ENCODE measurements around the gene ZBED4. TPM values are rescaled to one million over a fixed set of nuclear protein-coding genes. Genes with fewer than 3 reads are reported as not detected.

ZBED4 gene
- total and polyA plus RNA-seq, 2 donors (not counting 1 experiment from before 2014, with no cell fraction given): 3.5 to 6.3 TPM

DNA sequence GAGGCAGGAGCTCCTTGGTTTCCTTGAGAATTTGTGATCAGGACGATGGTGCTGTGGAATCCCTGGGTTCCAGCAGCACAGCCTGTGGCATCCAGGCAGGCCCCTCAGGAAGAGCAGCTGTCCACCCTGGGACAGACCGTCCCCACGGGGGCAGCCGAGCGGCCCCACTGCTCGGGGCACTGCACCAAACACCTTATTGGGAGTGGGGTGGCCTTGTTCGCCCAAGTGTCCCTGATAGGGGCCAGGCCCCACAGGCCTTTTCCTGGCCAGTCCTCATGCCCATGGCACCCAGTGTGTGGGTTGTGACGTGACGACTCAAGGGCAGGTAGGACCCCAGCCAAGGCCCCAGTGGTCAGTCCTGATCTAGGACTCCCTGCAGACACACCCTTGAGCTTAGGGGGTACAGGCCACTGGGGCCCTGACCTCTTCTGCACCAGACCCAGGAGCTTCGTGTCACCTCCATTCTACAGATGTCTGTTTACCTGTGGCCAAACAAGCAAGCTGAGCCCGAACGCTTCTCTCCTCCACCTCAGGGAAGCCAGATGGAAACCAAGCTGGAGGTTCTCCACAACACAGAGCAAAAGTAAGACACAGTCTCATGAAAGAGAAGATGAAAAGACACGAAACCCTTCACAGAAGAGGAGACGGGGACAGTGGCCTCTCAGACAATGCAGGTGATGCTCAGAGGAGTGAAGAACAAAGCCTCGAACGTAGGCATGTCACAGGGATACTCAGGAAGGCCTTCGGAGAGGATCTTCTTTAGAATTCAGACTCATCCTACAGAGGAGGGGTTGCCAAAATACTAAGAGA, 24.4 kb upstream of the ZBED4 start:
- no peak overlapping the region for H3K9ac ChIP-seq (ENCODE audit: insufficient read depth, low read length)
- DNase-seq (ENCODE audit: low read depth in 2 of 2): no peak
- H4K20me1 ChIP-seq (ENCODE audit: control insufficient read depth, extremely low read depth, insufficient read depth, low read length): peaks cover 2% of the 10 kb centered on the region

DNA sequence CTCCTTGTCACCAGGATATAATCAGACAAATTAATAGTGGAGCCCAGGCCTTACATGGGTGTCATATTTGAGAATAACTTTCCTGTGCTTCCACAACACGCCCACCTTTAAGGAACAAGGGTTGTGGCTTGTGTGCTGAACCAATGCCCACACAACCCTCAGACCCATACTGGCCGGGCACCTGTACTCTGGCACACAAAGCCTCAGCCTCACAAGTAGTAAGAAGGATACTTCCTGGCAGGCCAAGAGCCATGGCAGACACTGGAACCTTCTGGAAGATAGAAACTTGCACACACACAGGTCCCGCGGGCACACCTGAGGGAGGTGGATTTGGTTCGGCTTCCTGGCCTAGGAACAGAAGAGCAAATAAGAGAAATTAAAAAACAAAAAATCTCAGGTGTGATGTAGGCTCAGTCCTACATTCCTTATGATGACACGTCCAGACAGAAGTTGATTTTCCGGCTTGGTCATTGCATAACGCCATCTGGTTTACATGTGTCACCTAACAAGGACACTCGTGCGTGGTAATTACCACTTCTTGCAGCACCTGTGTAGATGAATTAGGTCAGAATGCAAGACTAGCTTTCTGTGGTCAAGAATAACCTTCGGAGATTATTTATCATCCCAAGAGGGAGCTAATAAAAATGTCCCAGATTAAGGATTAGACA, 20.2 kb upstream of the ZBED4 start:
- no peak for TF ChIP-seq EZH2 (IDR thresholded peaks at IDR 0.05; ENCODE audit: low read length, missing control alignments)
- TF ChIP-seq, protein P1, sequence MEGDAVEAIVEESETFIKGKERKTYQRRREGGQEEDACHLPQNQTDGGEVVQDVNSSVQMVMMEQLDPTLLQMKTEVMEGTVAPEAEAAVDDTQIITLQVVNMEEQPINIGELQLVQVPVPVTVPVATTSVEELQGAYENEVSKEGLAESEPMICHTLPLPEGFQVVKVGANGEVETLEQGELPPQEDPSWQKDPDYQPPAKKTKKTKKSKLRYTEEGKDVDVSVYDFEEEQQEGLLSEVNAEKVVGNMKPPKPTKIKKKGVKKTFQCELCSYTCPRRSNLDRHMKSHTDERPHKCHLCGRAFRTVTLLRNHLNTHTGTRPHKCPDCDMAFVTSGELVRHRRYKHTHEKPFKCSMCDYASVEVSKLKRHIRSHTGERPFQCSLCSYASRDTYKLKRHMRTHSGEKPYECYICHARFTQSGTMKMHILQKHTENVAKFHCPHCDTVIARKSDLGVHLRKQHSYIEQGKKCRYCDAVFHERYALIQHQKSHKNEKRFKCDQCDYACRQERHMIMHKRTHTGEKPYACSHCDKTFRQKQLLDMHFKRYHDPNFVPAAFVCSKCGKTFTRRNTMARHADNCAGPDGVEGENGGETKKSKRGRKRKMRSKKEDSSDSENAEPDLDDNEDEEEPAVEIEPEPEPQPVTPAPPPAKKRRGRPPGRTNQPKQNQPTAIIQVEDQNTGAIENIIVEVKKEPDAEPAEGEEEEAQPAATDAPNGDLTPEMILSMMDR (conservative IDR thresholded peaks at IDR 0.05 in 1 of 2, IDR thresholded peaks at IDR 0.05 in 1 of 2; ENCODE audit: low read depth in 1 of 2, low read length in 2 of 2): no peak
- no peak overlapping the region for H3K4me3 ChIP-seq (replicated peaks in 1 of 4; ENCODE audit: control extremely low read depth in 1 of 4, insufficient read depth in 1 of 4, low read depth in 3 of 4, low read length in 4 of 4)
- no peak overlapping the region for H2AFZ ChIP-seq (ENCODE audit: low read length)

More for the DNA sequence above, 24.4 kb upstream of the ZBED4 start:
- TF ChIP-seq, protein P1 (conservative IDR thresholded peaks at IDR 0.05 in 1 of 2, IDR thresholded peaks at IDR 0.05 in 1 of 2; ENCODE audit: low read depth in 1 of 2, low read length in 2 of 2): no peak
- TF ChIP-seq EZH2 (IDR thresholded peaks at IDR 0.05; ENCODE audit: low read length, missing control alignments): no peak
- H3K27me3 ChIP-seq (ENCODE audit: control insufficient read depth, insufficient read depth, low read length): peaks cover 7% of the 10 kb centered on the region
- H3K4me1 ChIP-seq (ENCODE audit: control insufficient read depth, extremely low read depth, insufficient read depth, low read length): peaks cover 7% of the 10 kb centered on the region
- peaks cover 1% of the 10 kb centered on the region for H3K36me3 ChIP-seq (ENCODE audit: control insufficient read depth, insufficient read depth, low read length)
- no peak overlapping the region for H3K27ac ChIP-seq (ENCODE audit: insufficient read depth, low read length)
- H2AFZ ChIP-seq (ENCODE audit: low read length): no peak overlapping the region
- H3K4me3 ChIP-seq (replicated peaks in 1 of 4; ENCODE audit: control extremely low read depth in 1 of 4, insufficient read depth in 1 of 4, low read depth in 3 of 4, low read length in 4 of 4): no peak overlapping the region
- H3K4me2 ChIP-seq (ENCODE audit: extremely low read depth, insufficient read depth, low read length): no peak overlapping the region
- peaks cover 28% of the 10 kb centered on the region for H3K79me2 ChIP-seq (ENCODE audit: control insufficient read depth, insufficient read depth, low read length)
- H3K9me3 ChIP-seq (ENCODE audit: control insufficient read depth, insufficient read depth, low read depth, low read length): no peaks in the 10 kb centered on the region

More for the DNA sequence above, 20.2 kb upstream of the ZBED4 start:
- Histone ChIP-seq H3K9ac (ENCODE audit: insufficient read depth, low read length) (no peak overlapping the region), H3K4me1 (ENCODE audit: control insufficient read depth, extremely low read depth, insufficient read depth, low read length) (no peaks in the 10 kb centered on the region), H3K4me2 (ENCODE audit: extremely low read depth, insufficient read depth, low read length) (no peak overlapping the region), H3K36me3 (ENCODE audit: control insufficient read depth, insufficient read depth, low read length) (no peaks in the 10 kb centered on the region), H3K27me3 (ENCODE audit: control insufficient read depth, insufficient read depth, low read length) (peaks cover 14% of the 10 kb centered on the region), H3K27ac (ENCODE audit: insufficient read depth, low read length) (no peak overlapping the region), H3K9me3 (ENCODE audit: control insufficient read depth, insufficient read depth, low read depth, low read length) (no peaks in the 10 kb centered on the region), H3K79me2 (ENCODE audit: control insufficient read depth, insufficient read depth, low read length) (no peaks in the 10 kb centered on the region), H4K20me1 (ENCODE audit: control insufficient read depth, extremely low read depth, insufficient read depth, low read length) (no peaks in the 10 kb centered on the region)
- DNase-seq (ENCODE audit: low read depth in 2 of 2): no peak

Data from fibroblast of lung (primary cell).